Gastroesophageal sphincter (tissue), 4 donors: ENCODE results near the gene PTPN4. TPM values are rescaled to one million over a fixed set of nuclear protein-coding genes. Genes with fewer than 3 reads are reported as not detected.

Experiments
- ATAC-seq: fragments of 150-250 bp; one replicate; pipeline ENCODE4 v1.9.1; 2016; ENCODE audit warnings: mild to moderate bottlenecking, moderate library complexity
- H3K27ac ChIP-seq, 4 donors: fragments of 200-600 bp; sonication (generic) in 3 of 4; 1 replicate in 3 of 4; 2 replicates in 1 of 4; pipeline ENCODE4 v1.5.1; 2016 to 2019
- H3K27me3 ChIP-seq: fragments of 200-600 bp; sonication (generic); one replicate; pipeline ENCODE4 v1.5.1; 2019
- H3K36me3 ChIP-seq, 2 donors: fragments of 200-600 bp; sonication (generic); one replicate each; pipeline ENCODE4 v1.5.1; 2019; ENCODE audit warnings: control low read depth in 1 of 2
- H3K4me1 ChIP-seq, 3 donors: fragments of 200-600 bp; sonication (generic); 1 replicate in 2 of 3; 2 replicates in 1 of 3; pipeline ENCODE4 v1.5.1; 2016 to 2019; ENCODE audit warnings: control low read depth in 2 of 3
- H3K4me3 ChIP-seq, 2 donors: fragments of 200-600 bp; sonication (generic); one replicate each; pipeline ENCODE4 v1.5.1; 2019; ENCODE audit warnings: mild to moderate bottlenecking in 1 of 2, moderate library complexity in 1 of 2
- H3K9me3 ChIP-seq, 3 donors: fragments of 200-600 bp; sonication (generic); one replicate each; pipeline ENCODE4 v1.5.1; 2017 to 2019; ENCODE audit warnings: control low read depth in 2 of 3
- EP300 ChIP-seq: sonication (generic); formaldehyde crosslinking; IDR thresholded peaks from one replicate; pipeline ENCODE4 v1.6.1; 2017; ENCODE audit warnings: antibody characterized with exemption, mild to moderate bottlenecking
- POLR2A ChIP-seq, 2 donors: fragments of 450-650 bp; IDR thresholded peaks; one replicate each; pipeline ENCODE4 v1.6.1; 2017; ENCODE audit warnings: antibody characterized with exemption in 2 of 2, mild to moderate bottlenecking in 2 of 2, moderate library complexity in 1 of 2
- POLR2AphosphoS5 ChIP-seq: sonication (generic); formaldehyde crosslinking; IDR thresholded peaks from one replicate; pipeline ENCODE4 v1.6.1; 2017; ENCODE audit warnings: antibody characterized with exemption
- WGBS, 2 donors: methylation state at CpG; one replicate each; pipeline ENCODE4 v1.1.5; 2018; ENCODE audit warnings: low coverage in 1 of 2; 5-methylcytosine and 5-hydroxymethylcytosine counted together
- total RNA-seq, 4 donors: library from RNA; depleted of rRNA; stranded (reverse); fragments of >200 nt; gene quantifications; one replicate each; pipeline ENCODE4 v1.1.0, GENCODE V29; 2016
- TF ChIP-seq, protein P1 (sequence below), 4 experiments: fragments of 200-600 bp in 2 of 4; fragments of 450-650 bp in 2 of 4; sonication (generic) in 1 of 4; IDR thresholded peaks; one replicate each; pipeline ENCODE4 v1.5.1; 2017 to 2019; ENCODE audit warnings: antibody characterized with exemption in 4 of 4, mild to moderate bottlenecking in 2 of 4, moderate library complexity in 2 of 4

Gene PTPN4
- total RNA-seq, 4 donors from 2014 or later = 15.6 to 50.1 (median 30.7) TPM

DNA sequence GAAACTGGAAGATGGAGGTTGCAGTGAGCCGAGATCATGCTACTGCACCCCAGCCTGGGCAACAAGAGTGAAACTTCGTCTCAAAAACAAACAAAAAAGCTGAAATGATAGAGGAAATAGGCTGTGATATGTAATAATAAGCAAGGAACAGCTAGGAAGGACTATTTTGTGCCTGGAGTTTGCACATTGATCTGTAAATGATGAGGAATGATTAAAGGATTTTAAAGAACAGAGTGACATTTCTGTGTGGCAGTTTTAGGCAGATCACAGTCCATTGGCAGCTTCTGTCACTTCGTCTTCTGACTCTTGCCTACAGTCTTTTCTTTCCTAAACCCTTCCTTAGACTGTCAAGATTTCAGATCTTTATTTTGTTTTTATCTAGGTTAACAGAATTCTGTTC is 272.6 kb downstream of the PTPN4 start:
- H3K4me3 ChIP-seq = no peak overlapping the region
- H3K36me3 ChIP-seq = no peaks in the 10 kb centered on the region
- no peak for ATAC-seq
- H3K27me3 ChIP-seq = no peaks in the 10 kb centered on the region
- TF ChIP-seq EP300 (no peak), POLR2A (IDR thresholded peaks at IDR 0.05) (no peak), POLR2AphosphoS5 (no peak)
- TF ChIP-seq, protein P1, sequence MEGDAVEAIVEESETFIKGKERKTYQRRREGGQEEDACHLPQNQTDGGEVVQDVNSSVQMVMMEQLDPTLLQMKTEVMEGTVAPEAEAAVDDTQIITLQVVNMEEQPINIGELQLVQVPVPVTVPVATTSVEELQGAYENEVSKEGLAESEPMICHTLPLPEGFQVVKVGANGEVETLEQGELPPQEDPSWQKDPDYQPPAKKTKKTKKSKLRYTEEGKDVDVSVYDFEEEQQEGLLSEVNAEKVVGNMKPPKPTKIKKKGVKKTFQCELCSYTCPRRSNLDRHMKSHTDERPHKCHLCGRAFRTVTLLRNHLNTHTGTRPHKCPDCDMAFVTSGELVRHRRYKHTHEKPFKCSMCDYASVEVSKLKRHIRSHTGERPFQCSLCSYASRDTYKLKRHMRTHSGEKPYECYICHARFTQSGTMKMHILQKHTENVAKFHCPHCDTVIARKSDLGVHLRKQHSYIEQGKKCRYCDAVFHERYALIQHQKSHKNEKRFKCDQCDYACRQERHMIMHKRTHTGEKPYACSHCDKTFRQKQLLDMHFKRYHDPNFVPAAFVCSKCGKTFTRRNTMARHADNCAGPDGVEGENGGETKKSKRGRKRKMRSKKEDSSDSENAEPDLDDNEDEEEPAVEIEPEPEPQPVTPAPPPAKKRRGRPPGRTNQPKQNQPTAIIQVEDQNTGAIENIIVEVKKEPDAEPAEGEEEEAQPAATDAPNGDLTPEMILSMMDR (IDR thresholded peaks at IDR 0.05) = no peak
- no peaks in the 10 kb centered on the region for H3K9me3 ChIP-seq
- H3K27ac ChIP-seq = no peak overlapping the region
- no peaks in the 10 kb centered on the region for H3K4me1 ChIP-seq
- 87 to 93% methylated on average over 3 of the region's 3 CpGs for WGBS, 2 donors

Other genes with a start within 250 kb of the PTPN4 start
- gene SCTR, start 235.4 kb upstream of the PTPN4 start, total RNA-seq = under 1 TPM in 1 of 4 donors, not detected in 3; 0.81 TPM
- gene CFAP221, start 215.5 kb upstream of the PTPN4 start, total RNA-seq = 1 to 10 TPM in 1 of 4 donors, under 1 TPM in 2, not detected in 1; 0.25 to 8.6 (median 0.66) TPM
- 10 to 100 TPM in 1 of 4 donors, 1 to 10 TPM in 3; 3.6 to 13.1 (median 7.4) TPM for gene TMEM177, start 80.7 kb upstream of the PTPN4 start, total RNA-seq